Endometrium (tissue), 2 donors: ENCODE results near the gene AACS.

Experiments
- FAIRE-seq: peaks from 2 replicates; lab custom pipeline; 2012; peaks lifted over from hg19 to GRCh38; lab: Jason Lieb, UNC
- donor health status: control.
- donor health status: control.

Gene AACS

DNA sequence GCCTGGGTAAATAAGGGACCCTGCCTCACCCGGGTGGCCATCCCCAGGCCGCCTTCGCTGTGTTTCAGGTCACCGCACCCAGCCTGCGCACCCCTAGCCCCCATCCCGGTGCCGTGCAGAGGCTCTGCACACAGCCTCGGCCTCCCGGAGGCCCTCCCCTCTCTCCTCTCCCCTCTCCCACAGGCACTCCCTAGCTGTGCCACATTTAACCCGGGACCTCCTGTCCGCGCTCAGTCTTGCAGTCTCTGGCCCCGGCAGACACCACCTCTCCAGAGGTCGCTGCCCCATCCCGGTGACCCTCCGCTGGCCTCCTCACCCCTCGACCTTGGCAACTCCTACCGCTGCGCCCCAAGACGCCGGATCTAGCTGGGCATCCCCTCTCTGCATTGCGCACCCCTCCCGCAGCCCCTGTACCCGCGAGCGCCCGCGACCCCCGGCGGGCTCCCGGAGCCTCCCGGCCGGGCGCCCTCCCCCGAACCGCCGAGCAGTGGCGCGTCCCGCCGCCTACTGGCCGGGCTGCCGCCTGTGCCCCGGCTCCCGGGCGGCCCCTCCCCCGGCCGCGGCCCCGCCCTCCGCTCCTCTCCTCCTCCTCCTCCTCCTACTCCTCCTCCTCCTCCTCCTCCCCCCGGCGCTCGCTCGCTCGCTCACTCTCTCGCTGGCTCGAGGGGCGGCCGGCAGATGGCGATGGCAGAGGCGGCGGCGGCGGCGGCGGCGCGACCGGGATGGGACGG lies 120.7 kb downstream of the AACS start, which contains the start of gene TMEM132B:
Gene TMEM132B, plus strand, starts transcription at position 647 of the 731 bp plus-strand sequence.
- no peak for FAIRE-seq

DNA sequence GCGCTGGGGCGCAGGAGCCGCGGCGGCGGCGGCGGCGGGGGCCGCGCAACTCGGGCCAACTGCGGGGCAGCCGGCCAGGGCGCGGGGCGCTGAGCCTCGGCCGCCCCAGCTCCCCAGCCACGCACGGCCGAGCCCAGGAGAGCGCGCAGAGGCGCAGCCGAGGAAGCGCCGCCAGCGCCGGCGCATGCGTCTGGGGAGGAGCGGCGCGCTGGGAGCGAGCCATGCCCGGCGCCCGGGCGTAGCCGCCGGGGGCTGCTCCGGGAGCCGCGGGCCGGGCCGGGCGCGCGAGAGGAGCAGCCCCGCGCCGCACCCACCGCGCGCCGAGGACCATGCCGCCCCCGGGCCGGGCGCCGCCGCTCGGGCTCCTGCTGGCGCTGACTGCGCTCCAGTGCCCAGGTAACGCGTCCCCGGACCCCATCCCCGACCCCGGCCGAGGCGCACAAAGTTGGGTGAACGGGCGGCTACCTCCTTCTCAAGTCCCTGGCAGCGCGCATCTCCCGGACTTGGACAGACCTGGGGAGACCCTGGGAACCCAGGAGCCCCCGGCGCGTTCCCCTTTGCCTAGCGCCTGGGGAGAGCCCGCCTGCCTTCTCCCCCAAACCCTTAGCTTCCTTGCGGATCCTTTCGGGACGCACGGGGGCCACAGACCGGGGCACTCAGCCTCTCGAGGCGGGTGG lies 121.4 kb downstream of the AACS start:
- FAIRE-seq: no peak

- no peak for FAIRE-seq
Measured at GRCh38 chr12:125187148-125187745, 122.0 kb downstream of the AACS start.

- FAIRE-seq: no peak
Measured at GRCh38 chr12:125187780-125188741, 122.8 kb downstream of the AACS start.

DNA sequence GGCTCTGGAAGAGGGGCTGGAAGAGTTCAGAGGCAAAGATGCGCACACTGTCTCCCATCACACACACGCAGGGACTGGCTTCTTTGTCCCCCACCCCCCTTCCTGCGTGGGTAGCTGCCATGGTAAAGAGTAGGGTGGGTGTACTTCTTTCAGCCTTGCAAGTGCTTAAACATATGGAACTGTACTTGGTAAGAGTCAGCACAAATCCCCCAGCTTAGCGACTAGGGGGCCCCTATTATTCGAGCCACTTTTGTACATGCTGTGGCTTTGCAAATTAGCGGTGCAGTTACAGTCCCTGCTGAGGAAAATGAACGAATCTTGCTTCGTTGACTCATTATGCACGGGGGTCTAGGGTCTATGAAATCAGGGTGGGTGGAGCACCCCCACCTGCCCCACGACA lies 123.8 kb downstream of the AACS start:
- no peak for FAIRE-seq

DNA sequence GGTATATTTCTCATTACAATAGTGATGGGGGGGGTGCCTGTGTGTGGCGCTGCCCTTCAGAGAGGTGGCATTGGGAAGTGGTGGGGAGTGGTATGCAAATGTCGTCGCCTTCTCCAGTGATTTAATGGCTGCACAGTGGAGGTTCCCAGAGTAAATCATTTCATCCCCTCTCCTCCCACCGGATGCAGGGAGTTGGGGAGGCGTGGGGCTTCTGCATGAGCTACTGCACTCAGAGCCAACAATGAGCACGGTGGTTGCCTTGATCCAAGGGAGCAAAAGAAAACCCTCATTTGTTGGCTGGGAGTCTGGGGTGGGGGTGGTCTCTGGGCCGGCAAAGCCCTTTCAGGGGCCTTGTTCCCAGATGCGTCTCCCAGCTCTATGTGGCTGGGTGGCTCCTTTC lies 124.3 kb downstream of the AACS start:
- no peak for FAIRE-seq

DNA sequence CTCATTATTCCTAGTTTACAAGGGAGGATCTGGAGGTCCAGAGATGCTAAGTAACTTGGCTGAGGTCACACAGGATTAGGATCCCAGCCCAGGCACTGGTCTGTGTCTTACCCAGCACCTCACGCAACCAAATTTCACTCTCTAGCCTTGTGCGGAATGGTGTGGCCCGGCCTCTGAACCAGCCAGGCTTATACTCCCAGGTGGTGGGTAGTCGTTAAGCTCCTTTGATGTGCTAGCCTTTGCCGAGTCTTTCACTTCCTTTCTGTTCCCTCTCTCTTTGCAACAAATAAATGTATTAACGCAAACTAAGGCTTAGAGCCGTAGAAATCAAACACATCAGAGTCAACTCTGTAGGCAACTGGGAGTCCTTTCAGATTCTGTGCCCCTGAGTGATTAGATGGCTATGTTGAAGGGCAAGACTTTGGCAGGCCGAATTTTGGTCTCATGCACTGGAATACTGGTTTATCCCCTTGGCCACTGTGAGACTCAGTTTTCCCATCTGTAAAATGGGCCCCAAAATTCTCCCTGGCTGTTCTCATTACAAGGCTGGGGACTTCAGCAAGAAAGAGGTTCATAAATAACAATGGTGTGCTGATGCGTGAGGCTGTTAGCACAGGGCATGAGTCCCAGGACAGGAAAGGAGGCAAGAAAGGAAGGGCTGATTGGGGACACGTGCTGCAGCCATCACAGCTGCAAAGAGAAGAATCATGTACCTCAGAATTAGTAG lies 126.3 kb downstream of the AACS start:
- FAIRE-seq: no peak

GRCh38 chr12:125192690-125193221 lies 127.5 kb downstream of the AACS start:
- no peak for FAIRE-seq
